NCI-H82 treated with DMSO at 0.1 percent for 48 hours (cell line): ENCODE measurements around the gene UGT2B17.

Source experiments
- DNase-seq: peaks from one replicate; lab custom pipeline; 2025; ENCODE audit not compliant: unreplicated experiment; lab: John Stamatoyannopoulos, UW

UGT2B17 gene

GRCh38 chr4:68490826-68491457 is 85.2 kb downstream of the UGT2B17 start:
- DNase-seq: no peak

- DNase-seq: no peak
Measured at GRCh38 chr4:68489338-68489737, 86.8 kb downstream of the UGT2B17 start.
